GM12878 (cell line): ENCODE results near the gene PREX1. TPM values are rescaled to one million over a fixed set of nuclear protein-coding genes. Genes with fewer than 3 reads are reported as not detected.

Source experiments
- BACH1 ChIP-seq: fragments of 450-650 bp; IDR thresholded peaks from 2 replicates; pipeline ENCODE4 v1.6.1; 2017; ENCODE audit warnings: mild to moderate bottlenecking, borderline replicate concordance
- BHLHE40 ChIP-seq, 2 experiments: fragments of 450-650 bp in 1 of 2; IDR thresholded peaks; 2 replicates each; pipeline ENCODE4 v1.6.1; 2011 to 2017; ENCODE audit warnings: low read depth in 2 of 2, borderline replicate concordance in 1 of 2, improper control_type of control experiment in 1 of 2, low read length in 1 of 2, mild to moderate bottlenecking in 1 of 2
- EGR1 ChIP-seq, 2 experiments: IDR thresholded peaks; 1 replicate in 1 of 2; 2 replicates in 1 of 2; pipeline ENCODE4 v1.6.1; 2011 to 2012; ENCODE audit warnings: low read depth in 2 of 2, low read length in 2 of 2, borderline replicate concordance in 1 of 2, mild to moderate bottlenecking in 1 of 2, moderate library complexity in 1 of 2
- EZH2 ChIP-seq: IDR thresholded peaks from 2 replicates; pipeline ENCODE4 v1.6.1; 2012; ENCODE audit warnings: low read depth, mild to moderate bottlenecking, control low read depth, inconsistent platforms, low read length, borderline replicate concordance; ENCODE audit not compliant: control insufficient read depth
- NBN ChIP-seq: fragments of 450-650 bp; IDR thresholded peaks from 2 replicates; pipeline ENCODE4 v1.6.1; 2016
- POLR2AphosphoS2 ChIP-seq: IDR thresholded peaks from 2 replicates; pipeline ENCODE4 v1.6.1; 2011; ENCODE audit warnings: low read depth, mild to moderate bottlenecking, low read length, improper control_type of control experiment, moderate library complexity
- ZBTB40 ChIP-seq: fragments of 450-650 bp; IDR thresholded peaks from 2 replicates; pipeline ENCODE4 v1.6.1; 2016; ENCODE audit warnings: mild to moderate bottlenecking, moderate library complexity, borderline replicate concordance
- ZNF207 ChIP-seq: fragments of 450-650 bp; IDR thresholded peaks from 2 replicates; pipeline ENCODE4 v1.6.1; 2014; ENCODE audit warnings: antibody characterized with exemption, mild to moderate bottlenecking, borderline replicate concordance
- polyA plus RNA-seq, 11 experiments: library from polyadenylated mRNA; depleted of rRNA in 4 of 11; unstranded in 6 of 11; stranded (reverse) in 5 of 11; fragments of >200 nt; fragmentation: Nextera tagmentation in 4 of 11; fragmentation: Illumina TruSeq in 1 of 11; extraction: Ambion mirVana in 4 of 11; extraction: Trizol in 1 of 11; gene quantifications; 1 replicate in 1 of 11; 2 replicates in 10 of 11; pipeline versions ENCODE4 v1.2.1 to v1.2.3, GENCODE V29; 2011 to 2016; ENCODE audit warnings: inconsistent platforms in 2 of 11, missing spikeins in 2 of 11, low read depth in 1 of 11
- total RNA-seq, 4 experiments: library from RNA; depleted of rRNA in 3 of 4; stranded (reverse); fragments of >200 nt in 3 of 4; fragmentation: Illumina TruSeq in 1 of 4; extraction: Trizol in 1 of 4; gene quantifications; 2 replicates each; pipeline versions ENCODE4 v1.2.1 to v1.2.3, GENCODE V29; 2013 to 2021

The PREX1 gene
- total and polyA plus RNA-seq, 10 of the 15 experiments (the other 5 are each of a cell fraction or from before 2014, with no cell fraction given) = 2.6 to 114 (median 38.9) TPM

- TF ChIP-seq ZBTB40 (peak; percentile 17; the same call in 1 of the 2 replicates), NBN (0 out of 2 replicates have a peak, but pooled peaks have one; percentile 18), POLR2AphosphoS2 (no peak), EZH2 (no peak), EGR1 (IDR thresholded peaks at IDR 0.05; ENCODE audit: borderline replicate concordance in 1 of 2, low read depth in 2 of 2, low read length in 2 of 2) (no peak), BHLHE40 (IDR thresholded peaks at IDR 0.05; ENCODE audit: borderline replicate concordance in 1 of 2, low read depth in 2 of 2, low read length in 1 of 2) (peak; percentile 38 to 48; a peak in 2 of 4 replicates), BACH1 (no peak), ZNF207 (no peak)
These were observed 67.3 kb downstream of the PREX1 start (continued) for GRCh38 chr20:48760403-48760983.
